GM15510 (cell line): ENCODE data around the gene CDC34.

Source experiments
- POLR2A ChIP-seq: IDR thresholded peaks from 3 replicates; pipeline ENCODE4 v1.6.1; 2011; ENCODE audit warnings: borderline replicate concordance; ENCODE audit not compliant: insufficient read length; ENCODE audit errors: extremely low read depth

The CDC34 gene

DNA sequence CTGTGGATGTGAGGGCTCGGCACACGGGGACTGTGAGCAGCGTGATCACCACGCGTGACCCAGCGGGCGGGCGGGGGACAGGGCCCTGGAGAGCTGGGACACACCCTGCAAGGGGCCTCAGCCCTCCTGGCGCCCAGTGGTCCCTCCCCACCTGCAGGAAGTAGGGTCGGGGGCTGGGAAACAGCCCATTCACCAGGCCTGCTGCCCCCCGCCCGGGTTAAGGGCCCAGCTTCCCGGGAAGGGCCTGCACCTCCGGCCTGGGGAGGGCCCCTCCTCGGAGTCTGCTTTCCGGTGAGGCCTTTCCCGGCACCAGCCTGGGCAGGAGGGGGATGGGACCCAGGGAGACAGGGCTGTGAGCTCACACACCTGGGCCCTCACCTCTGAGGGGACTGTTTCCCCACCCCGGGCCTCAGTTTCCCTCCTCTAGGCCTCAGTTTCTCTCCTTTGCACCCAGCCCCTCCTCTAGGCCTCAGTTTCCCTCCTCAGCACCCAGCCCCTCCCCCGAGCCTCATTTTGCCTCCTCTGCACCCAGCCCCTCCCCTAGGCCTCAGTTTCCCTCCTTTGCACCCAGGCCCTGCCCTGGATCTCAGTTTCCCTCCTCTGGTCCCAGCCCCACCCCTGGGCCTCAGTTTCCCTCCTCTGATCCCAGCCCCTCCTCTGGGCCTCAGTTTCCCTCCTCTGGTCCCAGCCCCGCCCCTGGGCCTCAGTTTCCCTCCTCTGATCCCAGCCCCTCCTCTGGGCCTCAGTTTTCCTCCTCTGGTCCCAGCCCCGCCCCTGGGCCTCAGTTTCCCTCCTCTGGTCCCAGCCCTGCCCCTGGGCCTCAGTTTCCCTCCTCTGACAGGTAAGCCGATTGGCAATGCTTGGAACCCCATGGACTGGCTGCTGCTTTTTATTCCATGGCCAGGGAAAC is 37.1 kb upstream of the CDC34 start:
- TF ChIP-seq POLR2A: no peak

GRCh38 chr19:495081-495401 is 36.5 kb upstream of the CDC34 start:
- no peak for TF ChIP-seq POLR2A

DNA sequence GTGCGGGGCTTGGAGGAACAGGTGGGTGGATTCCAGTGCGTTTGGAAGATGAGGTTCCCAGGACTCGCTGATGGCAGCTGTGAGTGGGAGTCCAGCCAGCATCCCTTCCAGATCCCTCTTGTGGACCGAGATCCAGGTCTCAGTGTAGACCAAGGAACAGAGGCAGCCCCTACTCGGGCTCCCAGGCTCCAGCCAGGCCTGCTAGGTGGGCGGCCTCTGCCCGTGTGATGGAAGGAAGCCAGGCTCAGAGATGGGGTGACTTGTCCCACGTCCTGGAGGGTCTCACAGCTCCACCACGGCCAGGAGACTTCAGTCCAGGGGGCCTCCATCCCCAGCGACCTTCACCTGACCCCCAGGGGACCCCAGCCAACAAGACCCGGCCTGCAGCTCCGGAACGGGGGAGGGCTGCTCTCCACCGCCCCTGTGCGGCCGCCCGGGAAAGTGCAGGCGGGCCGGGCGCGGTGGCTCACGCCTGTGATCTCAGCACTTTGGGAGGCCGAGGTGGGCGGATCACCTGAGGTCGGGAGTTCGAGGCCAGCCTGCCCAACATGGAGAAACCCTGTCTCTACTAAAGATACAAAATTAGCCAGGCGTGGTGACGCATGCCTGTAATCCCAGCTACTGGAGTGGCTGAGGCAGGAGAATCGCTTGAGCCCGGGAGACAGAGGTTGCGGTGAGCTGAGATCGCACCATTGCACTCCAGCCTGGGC is 36.0 kb upstream of the CDC34 start:
- TF ChIP-seq POLR2A: no peak

GRCh38 chr19:496112-496665 is 35.4 kb upstream of the CDC34 start, which contains the start of gene MADCAM1:
MADCAM1 (plus strand) TSS chr19:496486; CDS start chr19:496500, 14 bp downstream.
- TF ChIP-seq POLR2A: no peak

DNA sequence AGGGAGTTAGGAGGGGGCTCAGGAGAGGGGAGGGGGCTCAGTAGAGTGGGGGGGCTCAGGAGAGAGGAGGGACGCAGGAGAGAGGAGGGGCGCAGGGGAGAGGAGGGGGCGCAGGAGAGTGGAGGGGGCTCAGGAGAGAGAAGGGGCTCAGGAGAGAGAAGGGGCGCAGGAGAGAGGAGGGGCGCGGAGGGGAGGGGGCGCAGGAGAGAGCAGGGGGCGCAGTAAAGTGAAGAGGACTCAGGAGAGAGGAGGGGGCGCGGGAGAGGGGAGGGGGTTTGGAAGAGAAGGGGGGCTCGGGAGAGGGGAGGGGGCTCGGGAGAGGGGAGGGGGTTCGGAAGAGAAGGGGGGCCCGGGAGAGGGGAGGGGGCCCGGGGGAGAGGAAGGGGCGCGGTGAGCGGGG is 34.6 kb upstream of the CDC34 start:
- TF ChIP-seq POLR2A: no peak

DNA sequence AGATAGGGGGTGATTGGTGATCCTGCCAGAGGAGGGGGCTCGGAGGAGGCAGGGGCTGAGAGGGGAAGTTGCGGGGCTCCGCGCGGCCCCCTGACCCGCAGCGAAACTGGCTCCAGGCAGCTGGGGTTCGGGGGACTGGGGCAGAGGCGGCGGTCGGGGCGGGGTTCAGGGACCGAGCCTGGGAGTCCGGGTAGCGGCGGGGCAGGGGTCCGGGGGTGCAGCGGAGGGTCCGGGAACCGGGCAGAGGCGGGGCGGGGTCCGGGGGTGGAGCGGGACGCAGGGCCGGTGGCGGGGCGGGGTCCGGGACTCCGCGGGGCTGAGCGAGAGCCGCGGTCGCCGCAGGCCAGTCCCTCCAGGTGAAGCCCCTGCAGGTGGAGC is 34.1 kb upstream of the CDC34 start:
- no peak for TF ChIP-seq POLR2A

DNA sequence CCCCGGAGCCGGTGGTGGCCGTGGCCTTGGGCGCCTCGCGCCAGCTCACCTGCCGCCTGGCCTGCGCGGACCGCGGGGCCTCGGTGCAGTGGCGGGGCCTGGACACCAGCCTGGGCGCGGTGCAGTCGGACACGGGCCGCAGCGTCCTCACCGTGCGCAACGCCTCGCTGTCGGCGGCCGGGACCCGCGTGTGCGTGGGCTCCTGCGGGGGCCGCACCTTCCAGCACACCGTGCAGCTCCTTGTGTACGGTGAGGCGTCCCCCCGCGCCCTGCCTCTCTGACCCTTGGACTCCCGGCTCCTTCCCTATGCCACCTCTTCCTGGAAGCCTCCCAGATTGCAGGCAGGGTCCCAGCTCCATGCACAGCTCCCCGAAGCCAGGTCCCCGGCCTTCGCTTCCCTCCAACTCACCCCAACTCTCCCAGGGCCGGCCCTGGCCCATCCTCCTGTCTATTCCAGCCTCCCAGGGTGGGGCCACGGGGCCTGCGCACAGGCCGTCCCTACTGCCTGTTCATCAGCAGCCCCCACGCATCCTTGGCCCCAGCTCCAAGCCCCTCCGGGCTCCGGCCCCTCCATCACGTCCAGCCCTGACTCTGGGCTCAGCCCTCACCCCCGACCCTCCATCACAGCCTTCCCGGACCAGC is 33.6 kb upstream of the CDC34 start:
- TF ChIP-seq POLR2A: no peak

DNA sequence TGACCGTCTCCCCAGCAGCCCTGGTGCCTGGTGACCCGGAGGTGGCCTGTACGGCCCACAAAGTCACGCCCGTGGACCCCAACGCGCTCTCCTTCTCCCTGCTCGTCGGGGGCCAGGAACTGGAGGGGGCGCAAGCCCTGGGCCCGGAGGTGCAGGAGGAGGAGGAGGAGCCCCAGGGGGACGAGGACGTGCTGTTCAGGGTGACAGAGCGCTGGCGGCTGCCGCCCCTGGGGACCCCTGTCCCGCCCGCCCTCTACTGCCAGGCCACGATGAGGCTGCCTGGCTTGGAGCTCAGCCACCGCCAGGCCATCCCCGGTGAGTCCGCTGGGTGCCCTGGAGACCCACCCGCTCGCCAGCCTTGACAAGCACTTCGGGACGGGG is 33.1 kb upstream of the CDC34 start:
- no peak for TF ChIP-seq POLR2A

- no peak for TF ChIP-seq POLR2A
Measured at GRCh38 chr19:498977-499623, 32.5 kb upstream of the CDC34 start.

DNA sequence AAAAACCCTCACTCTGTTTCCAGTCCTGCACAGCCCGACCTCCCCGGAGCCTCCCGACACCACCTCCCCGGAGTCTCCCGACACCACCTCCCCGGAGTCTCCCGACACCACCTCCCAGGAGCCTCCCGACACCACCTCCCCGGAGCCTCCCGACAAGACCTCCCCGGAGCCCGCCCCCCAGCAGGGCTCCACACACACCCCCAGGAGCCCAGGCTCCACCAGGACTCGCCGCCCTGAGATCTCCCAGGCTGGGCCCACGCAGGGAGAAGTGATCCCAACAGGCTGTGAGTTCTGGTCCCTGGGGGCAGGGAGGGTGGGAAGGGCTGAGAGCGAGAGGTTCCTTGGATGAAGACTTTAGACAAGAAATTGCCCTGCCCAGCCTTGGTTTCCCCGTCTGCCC is 29.9 kb upstream of the CDC34 start:
- no peak for TF ChIP-seq POLR2A

DNA sequence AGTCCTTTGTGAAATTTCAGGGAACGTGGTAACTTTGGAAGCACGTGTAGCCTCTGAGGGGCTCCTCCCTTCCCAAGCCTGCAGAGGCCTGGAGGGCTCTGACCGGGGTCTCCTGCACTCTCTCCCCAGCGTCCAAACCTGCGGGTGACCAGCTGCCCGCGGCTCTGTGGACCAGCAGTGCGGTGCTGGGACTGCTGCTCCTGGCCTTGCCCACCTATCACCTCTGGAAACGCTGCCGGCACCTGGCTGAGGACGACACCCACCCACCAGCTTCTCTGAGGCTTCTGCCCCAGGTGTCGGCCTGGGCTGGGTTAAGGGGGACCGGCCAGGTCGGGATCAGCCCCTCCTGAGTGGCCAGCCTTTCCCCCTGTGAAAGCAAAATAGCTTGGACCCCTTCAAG is 26.9 kb upstream of the CDC34 start:
- no peak for TF ChIP-seq POLR2A

GRCh38 chr19:506404-507285 is 24.9 kb upstream of the CDC34 start:
- TF ChIP-seq POLR2A: peak; percentile 48

- peak; percentile 45 for TF ChIP-seq POLR2A
Measured at GRCh38 chr19:507286-508203, 24.0 kb upstream of the CDC34 start, which contains the start of gene TPGS1. TPGS1 (plus strand) TSS chr19:507497; CDS start chr19:507507, 10 bp downstream.
